Measurements from ENCODE around the gene SNAPIN. TPM values are rescaled to one million over a fixed set of nuclear protein-coding genes. Genes with fewer than 3 reads are reported as not detected.
A peak's percentile ranks its signal among the peaks of the same experiment; 100 is the strongest.

Gene SNAPIN
- total RNA-seq, 4 donors from 2014 or later, result 47.8 to 71.9 (median 63.3) TPM

DNA sequence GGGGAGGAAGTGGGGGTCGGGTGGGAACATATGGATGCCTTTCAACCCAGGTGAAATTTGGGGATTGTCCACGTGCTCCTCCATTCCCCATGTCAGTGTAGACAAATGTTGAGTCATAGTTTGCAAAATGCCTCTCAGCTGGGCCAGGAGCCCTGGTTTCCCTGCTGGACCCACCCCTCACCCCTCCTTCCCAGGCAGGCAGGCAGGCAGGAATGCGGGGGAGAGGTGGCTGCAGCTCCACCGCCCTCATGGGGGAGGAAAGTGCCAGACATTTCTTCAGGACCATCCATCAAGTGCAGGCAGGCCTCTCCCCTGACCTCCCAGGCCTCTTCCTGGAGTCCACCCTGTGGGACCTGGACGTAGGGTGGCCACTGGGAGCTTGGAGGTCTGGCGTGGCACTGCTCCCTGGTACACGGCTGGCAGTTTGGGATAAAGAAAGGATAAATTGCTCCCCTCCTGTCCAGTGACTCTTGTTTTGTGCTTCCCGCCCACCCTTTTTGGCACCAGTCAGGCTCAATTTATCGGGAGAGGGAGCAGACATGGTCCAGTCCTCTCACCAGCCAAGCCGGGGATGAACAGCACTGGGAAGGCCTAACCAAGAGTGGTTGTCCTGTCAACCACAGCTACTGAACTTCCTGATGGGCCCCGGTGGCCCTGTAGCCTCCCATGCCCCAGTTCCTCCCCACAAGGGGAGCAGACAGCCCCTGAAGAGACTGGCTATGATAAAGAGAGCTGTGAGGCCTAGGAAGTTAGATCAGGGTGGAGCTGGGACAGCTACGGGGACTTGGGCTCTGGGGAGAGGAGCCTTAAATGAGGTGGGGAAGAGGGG, 38.9 kb downstream of the SNAPIN start:
- intact Hi-C loops (cut with DNase I), result no loop called here

DNA sequence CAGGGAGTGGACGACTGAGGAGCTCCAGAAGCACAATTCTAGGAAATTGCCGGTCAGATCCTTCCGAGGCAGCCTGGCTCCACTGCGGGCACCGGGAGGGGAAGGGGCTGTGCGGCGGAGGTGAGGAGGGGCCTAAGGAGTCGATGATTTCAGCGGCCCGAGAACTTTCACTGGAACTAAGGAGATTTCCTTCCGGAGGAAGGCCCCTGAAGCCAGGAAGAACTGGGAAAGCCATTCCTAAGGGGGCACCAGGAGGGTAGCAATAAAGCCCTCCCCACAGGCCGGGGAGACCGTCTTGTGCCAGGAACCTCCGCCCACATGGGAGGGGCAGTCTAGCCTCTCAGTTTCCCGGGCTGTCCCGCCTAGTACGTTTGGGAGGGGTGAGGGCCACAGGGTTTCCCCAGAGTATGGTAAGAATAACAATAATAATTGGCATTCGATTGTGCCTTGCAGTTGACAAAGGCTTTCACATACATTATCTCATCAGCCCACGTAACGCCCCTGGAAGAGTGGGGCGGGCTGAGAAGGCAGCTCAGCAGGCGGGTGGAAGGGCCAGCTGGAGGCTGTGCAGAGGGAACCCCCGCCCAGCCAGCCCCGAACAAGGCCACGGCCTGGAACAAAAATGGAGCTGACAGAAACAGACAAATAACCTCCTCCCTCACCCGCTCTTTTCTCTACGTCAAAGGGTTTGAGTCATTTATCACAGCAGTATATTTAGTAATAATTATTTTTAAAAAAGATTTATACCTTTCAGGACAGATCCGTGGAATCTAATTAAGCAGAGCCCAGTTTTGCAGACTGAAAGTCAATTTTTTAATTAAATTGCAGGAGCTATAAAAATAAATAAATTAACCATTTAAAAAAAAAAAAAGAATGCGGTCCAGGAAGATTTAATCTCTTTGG, 39.8 kb downstream of the SNAPIN start:
- H3K4me3 ChIP-seq, result peak overlapping the region; percentile 15 to 29 (median 26)
- intact Hi-C loops (cut with DNase I), result no loop called here
- H3K36me3 ChIP-seq, result no peaks in the 10 kb centered on the region
- H3K4me1 ChIP-seq, result peaks cover 33 to 38% (median 36%) of the 10 kb centered on the region in 4 donors
- DNase-seq (ENCODE audit: extremely low spot score), result peak; percentile 93
- H3K9me3 ChIP-seq, result no peaks in the 10 kb centered on the region
- H3K27ac ChIP-seq (replicated peaks in 1 of 4), result peak overlapping the region; percentile 89 to 95 (median 89)
- TF ChIP-seq EP300 (IDR thresholded peaks at IDR 0.05) (no peak), POLR2A (IDR thresholded peaks at IDR 0.05; ENCODE audit: low read depth) (no peak), POLR2AphosphoS5 (IDR thresholded peaks at IDR 0.05) (peak; percentile 59 to 60)
- TF ChIP-seq, protein P1, sequence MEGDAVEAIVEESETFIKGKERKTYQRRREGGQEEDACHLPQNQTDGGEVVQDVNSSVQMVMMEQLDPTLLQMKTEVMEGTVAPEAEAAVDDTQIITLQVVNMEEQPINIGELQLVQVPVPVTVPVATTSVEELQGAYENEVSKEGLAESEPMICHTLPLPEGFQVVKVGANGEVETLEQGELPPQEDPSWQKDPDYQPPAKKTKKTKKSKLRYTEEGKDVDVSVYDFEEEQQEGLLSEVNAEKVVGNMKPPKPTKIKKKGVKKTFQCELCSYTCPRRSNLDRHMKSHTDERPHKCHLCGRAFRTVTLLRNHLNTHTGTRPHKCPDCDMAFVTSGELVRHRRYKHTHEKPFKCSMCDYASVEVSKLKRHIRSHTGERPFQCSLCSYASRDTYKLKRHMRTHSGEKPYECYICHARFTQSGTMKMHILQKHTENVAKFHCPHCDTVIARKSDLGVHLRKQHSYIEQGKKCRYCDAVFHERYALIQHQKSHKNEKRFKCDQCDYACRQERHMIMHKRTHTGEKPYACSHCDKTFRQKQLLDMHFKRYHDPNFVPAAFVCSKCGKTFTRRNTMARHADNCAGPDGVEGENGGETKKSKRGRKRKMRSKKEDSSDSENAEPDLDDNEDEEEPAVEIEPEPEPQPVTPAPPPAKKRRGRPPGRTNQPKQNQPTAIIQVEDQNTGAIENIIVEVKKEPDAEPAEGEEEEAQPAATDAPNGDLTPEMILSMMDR (IDR thresholded peaks at IDR 0.05), result no peak
- 25% methylated on average over 22 of the region's 29 CpGs for WGBS
- H3K27me3 ChIP-seq, result no peaks in the 10 kb centered on the region

More for the DNA sequence above, 38.9 kb downstream of the SNAPIN start:
- WGBS, result 56% methylated on average over 8 of the region's 12 CpGs
- Histone ChIP-seq H3K4me3 (peak overlapping the region; percentile 15 to 29 (median 26)), H3K9me3 (no peaks in the 10 kb centered on the region), H3K27me3 (no peaks in the 10 kb centered on the region), H3K36me3 (peaks cover 0 to 6% (median 0%) of the 10 kb centered on the region in 4 donors), H3K27ac (replicated peaks in 1 of 4) (peak overlapping the region; percentile 89 to 95 (median 89)), H3K4me1 (peaks cover 33 to 38% (median 36%) of the 10 kb centered on the region in 4 donors)
- TF ChIP-seq POLR2AphosphoS5 (IDR thresholded peaks at IDR 0.05), result peak; percentile 57 to 73
- TF ChIP-seq, protein P1 (IDR thresholded peaks at IDR 0.05), result no peak
- no peak for DNase-seq (ENCODE audit: extremely low spot score)

DNA sequence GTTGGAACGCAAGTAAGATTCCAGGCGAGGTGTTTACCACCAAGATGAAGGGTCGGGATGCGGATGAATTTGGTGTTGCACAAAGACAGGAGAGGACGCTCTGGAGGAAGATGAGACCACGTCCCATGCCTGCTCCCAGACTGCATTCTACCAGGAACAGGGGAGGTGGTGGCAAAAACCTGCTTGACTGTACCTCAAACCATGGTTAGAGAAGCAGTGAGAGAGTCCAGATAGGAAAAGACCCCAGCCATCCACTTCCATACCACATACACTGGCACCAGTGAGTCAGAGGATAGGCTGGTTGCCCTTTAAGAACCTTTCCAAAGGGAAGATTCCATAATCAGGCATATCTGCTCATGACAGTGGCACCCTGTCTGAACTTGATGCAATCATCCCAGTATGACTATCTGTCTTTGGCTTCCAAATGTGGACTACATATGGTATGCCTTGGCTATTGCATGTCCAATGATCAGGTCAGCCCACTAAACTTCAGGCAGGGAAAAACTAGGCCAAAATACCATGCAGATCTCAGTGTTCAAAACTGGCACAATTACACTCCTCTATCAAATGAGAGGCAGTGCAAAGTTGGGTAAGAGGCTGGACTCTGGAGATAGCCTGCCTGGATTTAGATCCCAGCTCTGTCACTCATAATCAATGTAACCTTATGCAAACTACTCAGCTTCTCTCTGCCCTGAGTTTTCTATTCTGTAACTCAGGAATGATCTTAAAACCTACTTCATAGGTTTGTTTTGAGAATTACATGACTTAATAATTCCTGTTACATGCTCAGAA, 40.6 kb downstream of the SNAPIN start:
- peak; percentile 7 to 36 for TF ChIP-seq POLR2AphosphoS5 (IDR thresholded peaks at IDR 0.05)
- TF ChIP-seq, protein P1 (IDR thresholded peaks at IDR 0.05), result no peak
- H3K4me1 ChIP-seq, result peaks cover 33 to 38% (median 36%) of the 10 kb centered on the region in 4 donors
- WGBS, result 61% methylated on average over 6 of the region's 6 CpGs
- no peak for DNase-seq (ENCODE audit: extremely low spot score)
- intact Hi-C loops (cut with DNase I), result no loop called here
- no peaks in the 10 kb centered on the region for H3K27me3 ChIP-seq
- H3K27ac ChIP-seq (replicated peaks in 1 of 4), result peak overlapping the region; percentile 89 to 95 (median 89)
- no peak overlapping the region for H3K4me3 ChIP-seq
- H3K9me3 ChIP-seq, result no peaks in the 10 kb centered on the region
- no peaks in the 10 kb centered on the region for H3K36me3 ChIP-seq

DNA sequence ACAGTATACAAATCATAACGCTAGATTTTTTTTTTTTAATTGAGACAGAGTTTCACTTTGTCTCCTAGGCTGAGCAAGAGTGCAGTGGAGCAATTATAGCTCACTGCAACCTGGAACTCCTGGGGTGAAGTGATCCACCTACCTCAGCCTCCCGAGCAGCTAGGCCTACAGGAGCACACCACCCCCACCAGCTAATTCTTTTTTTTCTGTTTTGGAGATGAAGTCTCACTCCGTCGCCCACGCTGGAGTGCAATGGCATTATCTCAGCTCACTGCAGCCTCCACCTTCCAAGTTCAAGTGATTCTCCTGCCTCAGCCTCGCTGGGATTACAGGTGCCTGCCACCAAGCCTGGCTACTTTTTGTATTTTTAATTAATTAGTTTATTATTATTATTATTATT, 41.3 kb downstream of the SNAPIN start:
- no peak for TF ChIP-seq POLR2AphosphoS5 (IDR thresholded peaks at IDR 0.05)
- TF ChIP-seq EP300 (IDR thresholded peaks at IDR 0.05), result no peak
- TF ChIP-seq, protein P1 (IDR thresholded peaks at IDR 0.05), result no peak
- no peak for TF ChIP-seq POLR2A (IDR thresholded peaks at IDR 0.05; ENCODE audit: low read depth)
- Histone ChIP-seq H3K4me3 (no peak overlapping the region), H3K4me1 (peaks cover 33 to 38% (median 36%) of the 10 kb centered on the region in 4 donors), H3K27ac (replicated peaks in 1 of 4) (peak overlapping the region in 3 of 4 donors; percentile 89 to 95 (median 89)), H3K27me3 (no peaks in the 10 kb centered on the region), H3K36me3 (no peaks in the 10 kb centered on the region), H3K9me3 (no peaks in the 10 kb centered on the region)
- 91% methylated on average over 6 of the region's 6 CpGs for WGBS
- intact Hi-C loops (cut with DNase I), result no loop called here
- DNase-seq (ENCODE audit: extremely low spot score), result no peak
